GM12873 (cell line): ENCODE results near the gene KANSL1.

Experiments
- CTCF ChIP-seq: IDR thresholded peaks from 2 replicates; pipeline ENCODE4 v1.5.1; 2012; ENCODE audit warnings: low read depth, mild to moderate bottlenecking, moderate library complexity, low read length, control low read depth; ENCODE audit not compliant: insufficient read depth; ENCODE audit errors: missing control alignments

The KANSL1 gene

GRCh38 chr17:46011711-46012505 is 181.3 kb downstream of the KANSL1 start:
- TF ChIP-seq CTCF = no peak

GRCh38 chr17:46010597-46011186 is 182.5 kb downstream of the KANSL1 start:
- no peak for TF ChIP-seq CTCF

GRCh38 chr17:46009681-46010596 is 183.3 kb downstream of the KANSL1 start:
- no peak for TF ChIP-seq CTCF

- TF ChIP-seq CTCF = no peak
Observed at GRCh38 chr17:46008591-46008990, 184.6 kb downstream of the KANSL1 start.

- no peak for TF ChIP-seq CTCF
Observed at GRCh38 chr17:46007461-46007965, 185.7 kb downstream of the KANSL1 start.

- TF ChIP-seq CTCF = no peak
Observed at GRCh38 chr17:46003907-46004748, 189.1 kb downstream of the KANSL1 start.

GRCh38 chr17:46002973-46003316 is 190.3 kb downstream of the KANSL1 start:
- no peak for TF ChIP-seq CTCF
